SU-DHL-6 (cell line): ENCODE data around the gene ZNF668.

ENCODE experiments used
- CTCF ChIP-seq: fragments of 200-600 bp; sonication (generic); IDR thresholded peaks from one replicate; pipeline ENCODE4 v1.5.1; 2017; ENCODE audit warnings: antibody characterized with exemption, mild to moderate bottlenecking, low read length, moderate library complexity; ENCODE audit not compliant: insufficient read depth, poor library complexity, severe bottlenecking
- EZH2phosphoT487 ChIP-seq: fragments of 200-600 bp; sonication (generic), shearing (Covaris generic); conservative IDR thresholded peaks from 2 replicates; pipeline ENCODE4 v1.6.1; 2018; ENCODE audit warnings: mild to moderate bottlenecking, antibody characterized with exemption, low read length, moderate library complexity, mixed read lengths

DNA sequence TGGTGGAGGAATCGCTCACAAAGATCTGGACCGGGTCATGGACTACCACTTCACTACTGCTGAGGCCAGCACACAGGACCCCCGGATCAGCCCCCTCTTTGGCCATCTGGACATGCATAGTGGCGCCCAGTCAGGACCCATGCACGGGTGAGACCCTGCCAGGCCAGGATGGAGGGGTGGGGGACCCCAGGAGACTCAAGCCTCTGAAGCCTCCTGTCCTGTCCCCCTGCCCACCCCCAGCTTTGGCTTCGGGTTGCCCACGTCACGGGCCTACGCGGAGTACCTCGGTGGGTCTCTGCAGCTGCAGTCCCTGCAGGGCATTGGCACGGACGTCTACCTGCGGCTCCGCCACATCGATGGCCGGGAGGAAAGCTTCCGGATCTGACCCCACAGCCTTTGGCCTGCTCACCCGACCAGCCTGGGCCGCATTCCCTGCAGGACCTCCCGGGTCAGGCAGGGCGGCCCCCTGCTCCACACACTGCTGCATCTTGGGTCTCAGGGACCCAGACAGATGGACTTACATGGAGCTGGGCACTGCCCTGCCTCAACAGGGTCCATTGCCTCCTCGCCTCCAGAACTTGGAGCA lies 37.9 kb upstream of the ZNF668 start:
- no peak for TF ChIP-seq CTCF
- TF ChIP-seq EZH2phosphoT487: no peak
